SKM-1 treated with dmso at 0.1 percent for 144 hours (cell line): Measurements from ENCODE around the gene PPFIA1.

Experiments used
- DNase-seq: peaks from one replicate; lab custom pipeline; 2025; ENCODE audit not compliant: unreplicated experiment; lab: John Stamatoyannopoulos, UW

The PPFIA1 gene

DNA sequence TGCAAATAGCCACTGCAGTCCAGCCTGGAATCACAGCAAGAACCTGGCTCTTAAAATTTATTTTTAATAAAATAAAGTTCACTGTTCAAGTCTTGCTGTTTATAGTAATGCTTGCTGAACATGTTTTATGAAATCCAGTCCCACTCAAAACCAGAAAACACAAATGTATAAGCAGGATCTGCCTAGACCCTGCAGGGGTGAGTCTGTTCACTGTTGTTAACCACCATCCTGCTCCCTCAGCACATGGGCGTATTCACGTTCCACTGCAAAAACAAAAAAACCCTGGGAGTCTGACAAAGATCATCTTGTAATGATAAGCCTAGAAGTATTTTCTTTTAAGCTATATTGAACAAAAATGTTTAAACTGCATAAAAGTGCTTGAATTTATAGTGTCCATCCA is 82.8 kb downstream of the PPFIA1 start:
- DNase-seq = no peak

- DNase-seq = no peak
These were observed 83.5 kb downstream of the PPFIA1 start for GRCh38 chr11:70353900-70354568.

- no peak for DNase-seq
These were observed 84.1 kb downstream of the PPFIA1 start for GRCh38 chr11:70354629-70355028.

GRCh38 chr11:70358753-70359152 is 88.3 kb downstream of the PPFIA1 start:
- DNase-seq = no peak

GRCh38 chr11:70359451-70360205 is 89.1 kb downstream of the PPFIA1 start:
- no peak for DNase-seq

- no peak for DNase-seq
These were observed 89.7 kb downstream of the PPFIA1 start for GRCh38 chr11:70360211-70360610.

GRCh38 chr11:70364178-70364577 is 93.7 kb downstream of the PPFIA1 start:
- no peak for DNase-seq

DNA sequence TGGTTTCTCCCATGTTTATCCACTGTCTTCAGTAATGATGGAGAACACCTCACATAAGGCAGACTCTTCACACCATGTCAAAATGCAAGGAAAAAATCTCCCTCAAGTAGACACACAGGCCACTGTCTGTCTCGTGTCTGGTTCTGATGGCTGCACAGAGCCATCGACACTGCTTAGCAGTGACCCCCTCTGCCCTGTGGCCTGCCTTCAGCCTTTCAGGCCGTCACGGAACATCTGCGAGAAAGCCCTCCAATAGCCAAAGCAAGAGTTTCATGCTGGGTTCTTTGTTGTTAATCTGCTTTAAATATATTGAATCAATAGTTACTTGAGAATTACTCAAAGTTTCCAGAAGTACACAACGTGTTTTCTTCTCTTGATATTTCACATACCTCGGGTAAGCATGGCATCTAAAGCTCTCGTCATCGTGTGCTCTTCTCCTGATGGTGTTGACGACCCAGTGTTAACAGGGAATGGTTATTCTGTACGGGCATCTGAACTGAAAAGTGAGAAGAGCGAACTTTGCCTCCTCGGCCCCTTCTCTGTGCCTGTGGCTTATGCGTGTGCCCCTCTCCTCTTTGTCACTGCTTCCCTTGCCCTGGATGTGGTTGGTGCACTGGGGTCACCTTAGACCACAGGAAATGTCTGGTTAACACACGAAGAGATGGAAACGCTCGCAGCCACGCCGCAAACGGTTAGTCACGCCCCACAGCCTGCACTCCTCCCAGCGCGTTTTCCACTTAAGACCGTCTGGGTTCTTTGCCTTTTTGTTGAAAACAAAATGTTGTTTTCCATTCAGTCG is 94.5 kb downstream of the PPFIA1 start:
- no peak for DNase-seq

GRCh38 chr11:70365544-70365927 is 95.0 kb downstream of the PPFIA1 start:
- no peak for DNase-seq

DNA sequence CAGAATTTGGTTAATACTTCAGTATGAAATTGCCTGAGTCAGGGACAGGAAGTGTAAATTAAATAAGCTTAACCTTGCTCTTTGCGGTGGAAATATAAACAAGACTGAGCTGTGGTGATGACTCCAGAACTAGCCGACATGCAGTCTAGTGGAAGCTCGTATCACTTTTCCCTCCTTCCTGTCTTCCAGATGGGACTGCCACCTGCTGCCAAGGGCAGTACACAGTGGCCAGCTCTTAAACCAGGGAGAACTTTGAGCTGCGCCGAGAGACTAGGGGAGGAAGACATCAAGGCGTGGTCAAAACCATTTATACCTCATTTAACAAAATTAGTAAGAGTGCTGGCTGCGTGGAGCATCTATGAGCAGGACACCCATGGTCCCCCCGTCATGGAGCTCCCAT is 96.6 kb downstream of the PPFIA1 start:
- no peak for DNase-seq

DNA sequence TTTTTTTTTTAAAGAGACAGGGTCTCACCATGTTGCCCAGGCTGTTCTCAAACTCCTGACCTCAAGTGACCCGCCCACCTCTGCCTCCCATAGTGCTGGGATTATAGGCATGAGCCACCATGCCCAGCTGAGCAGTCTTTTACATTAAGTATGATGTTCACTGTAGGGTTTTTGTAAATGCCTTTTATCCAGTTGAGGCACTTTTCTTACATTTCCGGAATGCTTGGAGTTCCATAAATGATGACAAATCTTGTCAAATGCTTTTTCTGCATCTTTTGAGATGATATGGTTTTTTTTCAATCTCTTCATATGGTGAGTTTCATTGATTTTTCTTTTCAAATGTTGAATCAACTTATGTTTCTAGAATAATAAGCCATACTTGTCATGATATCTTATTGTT is 98.5 kb downstream of the PPFIA1 start:
- DNase-seq = no peak

DNA sequence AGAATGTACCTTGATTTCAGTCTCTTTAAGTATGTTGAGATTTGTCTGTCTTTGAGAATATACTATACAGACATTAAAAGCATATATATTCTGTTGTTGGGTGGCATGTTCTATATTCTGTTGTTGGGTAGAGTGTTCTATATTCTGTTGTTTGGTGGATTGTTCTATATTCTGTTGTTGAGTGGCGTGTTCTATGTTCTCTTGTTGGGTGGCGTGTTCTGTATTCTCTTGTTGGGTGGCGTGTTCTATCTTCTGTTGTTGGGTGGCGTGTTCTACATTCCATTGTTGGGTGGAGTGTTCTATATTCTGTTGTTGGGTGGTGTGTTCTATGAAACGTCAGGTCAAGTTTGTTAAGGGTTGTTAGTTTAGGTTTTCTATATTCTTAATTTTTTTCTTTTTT is 100.8 kb downstream of the PPFIA1 start:
- no peak for DNase-seq

DNA sequence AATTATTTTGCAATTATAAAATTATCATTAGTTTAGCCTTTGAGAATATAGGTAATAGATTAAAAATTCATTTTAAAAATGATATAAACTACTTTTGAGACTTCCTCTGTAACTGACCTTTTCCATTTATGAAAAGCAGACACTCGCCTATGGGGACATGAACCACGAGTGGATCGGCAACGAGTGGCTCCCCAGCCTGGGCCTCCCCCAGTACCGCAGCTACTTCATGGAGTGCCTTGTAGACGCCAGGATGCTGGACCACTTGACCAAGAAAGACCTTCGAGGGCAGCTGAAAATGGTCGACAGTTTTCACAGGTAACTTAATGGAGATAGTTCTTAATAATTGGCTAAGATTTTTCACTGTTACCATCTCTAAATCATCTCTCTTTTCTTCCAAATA is 101.6 kb downstream of the PPFIA1 start:
- no peak for DNase-seq

DNA sequence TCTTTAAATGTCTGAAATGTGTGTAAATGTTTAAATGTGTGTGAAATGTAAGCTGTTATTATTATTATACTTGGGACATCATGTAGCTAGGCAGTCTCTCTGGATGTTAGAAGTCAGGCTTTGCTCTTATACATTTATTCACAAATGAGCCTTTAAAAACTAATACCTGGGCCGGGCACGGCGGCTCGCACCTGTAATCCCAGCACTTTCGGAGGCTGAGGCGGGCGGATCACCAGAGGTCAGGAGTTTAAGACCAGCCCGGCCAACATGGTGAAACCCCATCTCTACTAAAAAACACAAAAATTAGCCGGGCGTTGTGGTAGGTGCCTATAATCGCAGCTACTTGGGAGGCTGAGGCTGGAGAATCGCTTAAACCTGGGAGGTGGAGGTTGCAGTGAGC is 106.1 kb downstream of the PPFIA1 start:
- no peak for DNase-seq

- no peak for DNase-seq
These were observed 107.2 kb downstream of the PPFIA1 start for GRCh38 chr11:70377645-70378044.

GRCh38 chr11:70378506-70379134 is 108.1 kb downstream of the PPFIA1 start:
- DNase-seq = no peak

GRCh38 chr11:70381350-70381749 is 110.9 kb downstream of the PPFIA1 start:
- DNase-seq = no peak

DNA sequence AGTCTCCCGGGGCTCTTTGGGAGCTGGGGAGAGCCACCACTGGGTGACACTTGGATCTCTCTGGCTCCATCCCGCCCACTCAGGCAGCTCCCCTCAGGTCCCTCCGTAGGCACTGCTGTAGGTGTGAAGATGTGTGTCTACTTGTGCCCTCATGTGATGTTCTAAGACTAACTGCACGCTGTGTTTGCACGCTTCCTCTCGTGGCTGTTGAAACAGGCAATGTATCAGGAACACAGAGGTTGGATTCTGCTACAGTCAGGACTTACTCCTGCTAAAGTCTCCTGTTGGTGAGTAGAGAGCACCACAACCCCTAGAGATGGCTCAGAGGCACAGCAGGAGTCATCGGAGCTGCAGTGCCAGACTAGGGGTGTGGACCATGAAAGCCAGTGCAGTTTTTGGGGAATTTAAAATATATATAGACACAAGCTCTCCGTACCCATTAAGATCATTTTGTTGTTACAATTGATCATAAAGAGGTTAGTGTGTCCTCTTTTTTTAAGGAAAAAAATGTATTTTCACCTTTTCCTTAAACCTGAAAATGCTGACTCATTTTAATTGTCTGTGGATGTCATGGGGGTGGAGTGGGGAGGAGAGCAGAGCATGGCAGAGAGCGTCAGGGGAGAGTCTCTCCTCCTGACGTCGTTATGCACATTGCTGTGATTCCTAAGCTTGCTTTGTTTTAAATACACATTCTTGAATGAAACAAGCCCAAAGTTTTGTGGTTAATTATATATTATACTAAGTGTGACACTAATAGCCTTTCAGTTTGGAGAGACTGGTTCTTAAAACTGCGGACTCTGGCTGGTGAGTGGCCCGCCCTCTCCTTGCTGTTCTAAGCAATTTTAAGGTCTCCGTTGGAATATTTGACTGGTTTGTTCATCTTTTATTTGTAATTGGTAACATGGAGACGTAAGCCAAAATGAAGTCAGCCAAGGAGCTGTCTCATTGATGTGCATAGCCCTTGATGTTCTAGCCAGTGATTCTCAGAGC is 111.7 kb downstream of the PPFIA1 start:
- no peak for DNase-seq

GRCh38 chr11:70383664-70384565 is 113.4 kb downstream of the PPFIA1 start:
- DNase-seq = no peak
